HG02798 (cell line): ENCODE data around the gene IPO11.
A peak's percentile ranks its signal among the peaks of the same experiment; 100 is the strongest.
"Not testable (repeated sequence)": the region's sequence is repeated elsewhere in the genome, so short reads cannot be mapped to it uniquely, and the experiment has no call there.

Experiments used
- ATAC-seq: cut with Tn5 transposase; IDR thresholded peaks from one replicate; pipeline ENCODE4 v1.9.1; 2021; ENCODE audit warnings: mild to moderate bottlenecking; ENCODE audit not compliant: unreplicated experiment, poor library complexity

The IPO11 gene

GRCh38 chr5:62564101-62564500, 151.5 kb downstream of the IPO11 start:
- ATAC-seq = no peak

DNA sequence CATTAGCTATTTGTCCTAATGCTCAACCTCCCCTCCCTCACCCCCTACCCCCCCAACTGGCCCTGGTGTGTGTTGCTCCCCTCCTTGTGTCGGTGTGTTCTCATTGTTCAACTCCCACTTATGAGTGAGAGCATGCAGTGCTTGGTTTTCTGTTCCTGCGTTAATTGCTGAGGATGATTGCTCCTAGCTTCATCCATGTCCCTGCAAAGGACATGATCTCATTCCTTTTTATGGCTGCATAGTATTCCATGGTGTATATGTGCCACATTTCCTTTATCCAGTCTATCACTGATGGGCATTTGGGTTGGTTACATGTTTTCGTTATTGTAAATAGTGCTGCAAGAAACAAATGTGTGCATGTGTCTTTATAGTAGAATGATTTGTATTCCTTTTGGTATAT, 153.2 kb downstream of the IPO11 start:
- not testable (repeated sequence) for ATAC-seq

DNA sequence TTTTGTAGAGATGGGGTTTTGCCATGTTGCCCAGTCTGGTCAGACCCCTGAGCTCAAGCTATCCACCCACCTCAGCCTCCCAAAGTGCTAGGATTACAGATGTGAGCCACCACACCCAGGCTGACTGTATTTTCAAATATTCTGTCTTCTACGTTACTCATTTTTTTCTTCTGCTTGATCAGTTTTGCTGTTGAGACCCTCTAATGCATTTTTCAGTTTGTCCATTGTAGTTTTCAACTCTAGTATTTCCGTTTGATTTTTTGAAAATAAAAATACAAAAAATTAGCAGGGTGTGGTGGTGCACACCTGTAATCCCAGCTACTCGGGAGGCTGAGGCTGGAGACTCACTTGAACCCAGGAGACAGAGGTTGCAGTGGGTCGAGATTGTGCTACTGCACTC, 155.6 kb downstream of the IPO11 start:
- ATAC-seq = no peak

DNA sequence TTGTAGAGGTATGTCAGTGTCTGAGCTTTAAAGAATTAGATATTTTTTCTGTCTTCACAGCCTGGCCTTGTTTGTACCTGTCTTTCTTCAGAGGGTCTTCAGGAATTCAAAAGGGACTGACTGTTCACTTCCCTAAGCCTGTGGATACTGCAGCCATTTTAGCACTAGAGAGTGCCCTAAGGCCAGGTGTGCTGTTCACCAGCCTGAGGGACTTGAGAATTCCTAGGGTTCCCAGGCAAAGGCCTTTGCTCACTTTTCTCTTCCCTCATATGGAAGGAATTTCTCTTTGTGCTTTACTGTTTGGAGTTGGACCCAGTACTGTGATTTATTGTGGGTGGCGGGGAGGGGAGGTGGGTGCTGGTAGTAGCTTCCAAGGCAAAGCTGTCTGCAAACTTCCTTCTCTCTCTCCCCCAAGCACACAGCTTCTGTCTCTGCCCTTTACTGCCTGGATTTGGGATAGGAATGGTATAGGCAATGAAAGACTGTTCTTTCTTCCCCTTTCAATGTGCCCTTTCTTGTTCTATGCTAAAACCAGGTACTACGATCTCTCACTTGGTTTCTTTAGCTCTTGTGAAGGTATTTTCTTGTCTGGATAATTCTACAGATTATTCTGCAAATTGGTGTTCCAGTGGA, 156.4 kb downstream of the IPO11 start:
- no peak for ATAC-seq

DNA sequence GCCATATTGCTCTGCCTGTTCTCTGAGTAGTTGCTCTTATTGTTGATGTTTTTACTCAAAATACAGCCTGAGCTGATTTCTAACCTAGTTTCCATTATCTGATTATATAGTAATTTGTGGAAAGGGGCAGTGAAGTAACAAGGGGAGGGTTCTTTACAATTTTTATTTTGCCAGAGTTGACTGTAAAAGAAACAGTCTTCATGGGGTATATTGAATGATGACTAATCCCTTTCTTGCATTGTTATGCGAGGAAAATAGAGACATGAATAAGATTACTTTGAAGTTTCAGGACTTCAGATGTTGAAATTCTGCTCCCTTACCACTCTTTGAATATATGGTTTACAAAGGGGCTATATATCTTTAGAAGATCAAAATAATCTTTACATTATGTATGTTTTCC, 156.9 kb downstream of the IPO11 start:
- ATAC-seq = no peak

DNA sequence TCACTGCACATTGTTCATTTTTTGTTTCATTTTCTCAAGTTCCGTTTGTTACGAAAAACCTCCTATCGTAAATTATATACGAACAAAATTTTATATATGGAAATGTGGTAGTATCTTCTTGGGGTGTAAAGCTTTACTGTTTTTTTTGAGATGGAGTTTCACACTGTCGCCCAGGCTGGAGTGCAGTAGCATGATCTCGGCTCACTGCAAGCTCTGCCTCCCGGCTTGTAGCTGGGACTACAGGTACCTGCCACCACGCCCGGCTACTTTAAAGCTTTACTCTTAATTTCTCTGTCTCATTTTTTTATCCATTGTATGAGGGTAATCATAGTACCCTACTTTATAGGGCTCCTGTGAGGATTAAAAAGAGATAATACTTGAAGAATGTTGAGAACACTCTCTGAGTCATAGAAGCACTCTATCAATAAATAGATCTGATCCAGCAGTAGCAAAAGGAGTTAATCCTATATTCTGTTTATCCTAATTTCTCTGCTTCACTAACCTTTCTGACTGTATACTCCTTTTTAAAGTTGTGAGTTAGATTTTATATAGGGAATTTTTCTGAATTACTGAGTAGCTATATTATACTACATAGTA, 160.5 kb downstream of the IPO11 start:
- ATAC-seq = no peak

DNA sequence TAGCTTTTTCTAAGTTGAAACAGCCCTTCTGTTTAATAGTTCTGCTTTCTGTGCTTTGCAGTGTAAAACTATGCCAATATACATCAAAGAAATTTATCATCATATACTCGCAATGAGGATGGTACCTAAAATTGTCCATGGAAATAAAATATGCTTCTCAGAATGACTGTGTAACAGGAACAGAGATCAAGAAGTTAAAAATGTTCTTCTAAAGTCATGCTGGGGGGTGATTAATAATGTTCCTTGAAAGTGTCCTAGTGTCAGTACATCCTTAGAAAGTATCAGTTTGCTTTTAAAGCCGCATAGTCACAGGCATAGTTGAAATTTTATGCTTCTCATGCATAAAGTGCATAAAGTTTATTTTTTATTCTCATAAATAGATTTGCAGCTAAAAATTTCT, 162.0 kb downstream of the IPO11 start:
- ATAC-seq = no peak

- no peak for ATAC-seq
Measured at GRCh38 chr5:62575066-62575465, 162.5 kb downstream of the IPO11 start.

GRCh38 chr5:62575489-62575888, 162.9 kb downstream of the IPO11 start:
- ATAC-seq = no peak

- ATAC-seq = no peak
Measured at GRCh38 chr5:62576570-62577170, 164.1 kb downstream of the IPO11 start.

GRCh38 chr5:62577488-62577887, 164.9 kb downstream of the IPO11 start:
- no peak for ATAC-seq

GRCh38 chr5:62578540-62578939, 166.0 kb downstream of the IPO11 start, which contains the start of gene LRRC70:
Gene LRRC70, plus strand, starts transcription at chr5:62578819. Its CDS starts 620 bp downstream, at chr5:62579439.
- ATAC-seq = peak; percentile 90

DNA sequence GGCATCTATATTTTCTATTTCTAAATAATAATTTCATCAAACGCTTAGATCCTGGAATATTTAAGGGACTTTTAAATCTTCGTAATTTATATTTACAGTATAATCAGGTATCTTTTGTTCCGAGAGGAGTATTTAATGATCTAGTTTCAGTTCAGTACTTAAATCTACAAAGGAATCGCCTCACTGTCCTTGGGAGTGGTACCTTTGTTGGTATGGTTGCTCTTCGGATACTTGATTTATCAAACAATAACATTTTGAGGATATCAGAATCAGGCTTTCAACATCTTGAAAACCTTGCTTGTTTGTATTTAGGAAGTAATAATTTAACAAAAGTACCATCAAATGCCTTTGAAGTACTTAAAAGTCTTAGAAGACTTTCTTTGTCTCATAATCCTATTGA, 167.2 kb downstream of the IPO11 start:
- ATAC-seq = no peak

DNA sequence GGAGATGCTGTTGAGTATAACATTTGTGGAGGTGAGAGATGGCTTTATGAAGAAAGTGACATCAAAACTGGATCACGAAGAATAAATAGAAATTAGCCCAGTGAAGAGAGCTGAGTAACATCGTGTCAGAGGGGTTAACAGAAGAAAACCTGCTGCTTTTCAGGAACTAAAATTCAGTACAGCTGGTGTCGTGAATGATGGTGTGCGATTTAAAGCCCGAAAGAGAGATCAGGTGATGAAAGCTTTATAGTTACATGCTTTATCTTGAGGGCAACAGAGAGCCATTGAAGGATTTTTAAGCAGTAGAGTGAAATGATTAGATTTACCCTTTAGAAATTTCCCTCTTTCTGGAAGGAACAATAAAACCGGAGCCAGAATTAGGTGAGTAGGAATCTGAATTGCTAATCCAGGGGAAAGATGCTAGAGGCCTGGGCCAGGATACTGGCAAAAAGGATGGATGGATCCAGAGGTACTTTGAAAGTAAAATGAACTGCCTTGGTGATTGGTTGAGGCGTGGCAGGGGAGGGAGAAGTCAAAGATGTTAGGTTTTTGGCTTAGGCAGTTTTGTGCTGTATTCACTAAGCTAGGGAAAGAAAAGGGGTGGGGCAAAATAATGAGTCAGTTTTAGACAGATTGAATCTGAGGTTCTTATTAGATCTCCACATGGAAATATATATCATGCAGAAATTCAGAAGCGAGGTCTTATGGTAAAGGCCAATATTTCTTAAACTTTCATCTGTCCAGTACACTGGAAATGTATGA, 169.5 kb downstream of the IPO11 start:
- no peak for ATAC-seq

DNA sequence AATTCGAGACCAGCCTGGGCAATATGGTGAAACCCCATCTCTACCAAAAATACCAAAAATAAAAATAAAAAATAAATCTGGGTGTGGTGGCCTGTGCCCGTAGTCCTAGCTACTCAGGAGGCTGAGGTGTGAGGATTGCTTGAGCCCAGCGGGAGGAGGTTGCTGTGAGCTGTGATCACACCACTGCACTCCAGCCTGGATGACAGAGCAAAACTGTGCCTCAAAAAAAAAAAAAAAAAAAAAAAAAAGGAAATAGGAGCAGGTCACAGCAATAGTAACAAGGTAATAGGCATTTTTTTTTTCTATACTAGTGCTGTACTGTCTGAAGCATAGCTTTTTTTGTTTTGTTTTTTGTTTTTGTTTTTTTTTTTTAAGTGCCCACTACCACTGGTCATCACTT, 171.8 kb downstream of the IPO11 start:
- no peak for ATAC-seq

DNA sequence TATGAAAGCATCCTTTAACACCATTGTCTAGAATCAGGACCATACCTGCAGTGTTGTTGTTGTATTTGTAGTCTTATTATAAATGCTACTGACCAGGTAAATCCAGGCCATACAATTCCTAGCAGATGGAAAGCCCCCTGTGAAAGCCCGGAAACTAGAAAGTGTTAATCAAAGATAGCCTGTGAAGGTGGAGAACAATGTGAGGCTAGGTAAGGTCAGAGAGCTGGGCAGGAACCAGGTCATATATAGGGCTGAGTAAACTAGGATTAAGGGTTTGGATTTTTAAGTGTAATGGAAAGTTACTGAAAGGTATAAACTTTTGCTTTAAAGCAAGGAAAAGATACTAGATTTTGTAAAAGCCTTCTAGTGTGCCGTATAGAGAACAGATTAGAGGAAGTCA, 172.7 kb downstream of the IPO11 start:
- no peak for ATAC-seq

DNA sequence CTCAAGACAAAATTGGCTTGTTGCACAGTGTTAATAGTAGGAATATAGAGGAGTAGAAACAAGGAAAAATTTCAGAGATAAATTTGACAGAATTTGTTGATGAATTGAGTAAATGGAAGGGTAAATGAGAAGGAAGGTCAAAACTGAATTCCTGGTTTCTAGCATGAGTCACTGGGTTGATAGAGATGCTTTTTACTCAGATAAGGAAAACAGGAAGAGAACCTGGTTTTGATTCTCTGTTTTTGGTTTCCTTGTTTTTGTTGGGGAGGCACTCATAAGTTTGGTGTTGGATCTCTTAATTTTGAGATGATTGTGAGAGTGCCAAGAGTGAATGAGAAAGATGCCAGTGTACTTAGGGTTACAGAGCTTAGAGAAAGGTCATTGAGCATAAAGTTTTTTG, 173.2 kb downstream of the IPO11 start:
- ATAC-seq = no peak

GRCh38 chr5:62587737-62588136, 175.2 kb downstream of the IPO11 start:
- ATAC-seq = no peak

GRCh38 chr5:62588668-62589067, 176.1 kb downstream of the IPO11 start:
- ATAC-seq = no peak

GRCh38 chr5:62589504-62589903, 176.9 kb downstream of the IPO11 start:
- ATAC-seq = no peak

GRCh38 chr5:62590387-62590786, 177.8 kb downstream of the IPO11 start:
- ATAC-seq = no peak
